ENCODE data around the gene RAB11FIP3.

DNA sequence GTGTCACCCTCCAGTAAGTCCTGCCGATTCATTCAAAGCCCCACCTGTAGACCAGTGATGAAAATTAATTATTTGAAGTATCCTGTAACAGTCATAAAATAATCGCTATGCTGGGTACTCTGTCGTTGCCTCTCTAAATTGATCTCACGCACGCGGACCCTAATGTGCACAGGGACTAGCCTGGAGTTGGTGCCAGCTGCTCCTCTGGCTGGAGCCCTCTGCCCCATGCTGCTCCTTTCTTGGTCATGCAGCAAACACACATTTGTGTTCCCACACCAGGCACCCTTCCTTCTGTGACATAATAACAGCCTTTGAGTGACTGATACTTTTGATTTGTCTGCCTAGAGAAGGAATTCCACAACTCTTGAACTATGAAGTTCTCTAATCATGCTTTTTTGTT lies 16.0 kb downstream of the RAB11FIP3 start:
- TF ChIP-seq, protein P1, sequence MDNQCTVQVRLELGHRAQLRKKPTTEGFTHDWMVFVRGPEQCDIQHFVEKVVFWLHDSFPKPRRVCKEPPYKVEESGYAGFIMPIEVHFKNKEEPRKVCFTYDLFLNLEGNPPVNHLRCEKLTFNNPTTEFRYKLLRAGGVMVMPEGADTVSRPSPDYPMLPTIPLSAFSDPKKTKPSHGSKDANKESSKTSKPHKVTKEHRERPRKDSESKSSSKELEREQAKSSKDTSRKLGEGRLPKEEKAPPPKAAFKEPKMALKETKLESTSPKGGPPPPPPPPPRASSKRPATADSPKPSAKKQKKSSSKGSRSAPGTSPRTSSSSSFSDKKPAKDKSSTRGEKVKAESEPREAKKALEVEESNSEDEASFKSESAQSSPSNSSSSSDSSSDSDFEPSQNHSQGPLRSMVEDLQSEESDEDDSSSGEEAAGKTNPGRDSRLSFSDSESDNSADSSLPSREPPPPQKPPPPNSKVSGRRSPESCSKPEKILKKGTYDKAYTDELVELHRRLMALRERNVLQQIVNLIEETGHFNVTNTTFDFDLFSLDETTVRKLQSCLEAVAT (IDR thresholded peaks at IDR 0.05) = no peak
- TF ChIP-seq, protein P2, sequence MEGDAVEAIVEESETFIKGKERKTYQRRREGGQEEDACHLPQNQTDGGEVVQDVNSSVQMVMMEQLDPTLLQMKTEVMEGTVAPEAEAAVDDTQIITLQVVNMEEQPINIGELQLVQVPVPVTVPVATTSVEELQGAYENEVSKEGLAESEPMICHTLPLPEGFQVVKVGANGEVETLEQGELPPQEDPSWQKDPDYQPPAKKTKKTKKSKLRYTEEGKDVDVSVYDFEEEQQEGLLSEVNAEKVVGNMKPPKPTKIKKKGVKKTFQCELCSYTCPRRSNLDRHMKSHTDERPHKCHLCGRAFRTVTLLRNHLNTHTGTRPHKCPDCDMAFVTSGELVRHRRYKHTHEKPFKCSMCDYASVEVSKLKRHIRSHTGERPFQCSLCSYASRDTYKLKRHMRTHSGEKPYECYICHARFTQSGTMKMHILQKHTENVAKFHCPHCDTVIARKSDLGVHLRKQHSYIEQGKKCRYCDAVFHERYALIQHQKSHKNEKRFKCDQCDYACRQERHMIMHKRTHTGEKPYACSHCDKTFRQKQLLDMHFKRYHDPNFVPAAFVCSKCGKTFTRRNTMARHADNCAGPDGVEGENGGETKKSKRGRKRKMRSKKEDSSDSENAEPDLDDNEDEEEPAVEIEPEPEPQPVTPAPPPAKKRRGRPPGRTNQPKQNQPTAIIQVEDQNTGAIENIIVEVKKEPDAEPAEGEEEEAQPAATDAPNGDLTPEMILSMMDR (IDR thresholded peaks at IDR 0.05 in 2 of 3, conservative IDR thresholded peaks at IDR 0.05 in 1 of 3; ENCODE audit: control insufficient read depth in 2 of 3, extremely low read depth in 1 of 3, insufficient read depth in 1 of 3, low read depth in 3 of 3, low read length in 3 of 3) = no peak
- TF ChIP-seq, protein P3, sequence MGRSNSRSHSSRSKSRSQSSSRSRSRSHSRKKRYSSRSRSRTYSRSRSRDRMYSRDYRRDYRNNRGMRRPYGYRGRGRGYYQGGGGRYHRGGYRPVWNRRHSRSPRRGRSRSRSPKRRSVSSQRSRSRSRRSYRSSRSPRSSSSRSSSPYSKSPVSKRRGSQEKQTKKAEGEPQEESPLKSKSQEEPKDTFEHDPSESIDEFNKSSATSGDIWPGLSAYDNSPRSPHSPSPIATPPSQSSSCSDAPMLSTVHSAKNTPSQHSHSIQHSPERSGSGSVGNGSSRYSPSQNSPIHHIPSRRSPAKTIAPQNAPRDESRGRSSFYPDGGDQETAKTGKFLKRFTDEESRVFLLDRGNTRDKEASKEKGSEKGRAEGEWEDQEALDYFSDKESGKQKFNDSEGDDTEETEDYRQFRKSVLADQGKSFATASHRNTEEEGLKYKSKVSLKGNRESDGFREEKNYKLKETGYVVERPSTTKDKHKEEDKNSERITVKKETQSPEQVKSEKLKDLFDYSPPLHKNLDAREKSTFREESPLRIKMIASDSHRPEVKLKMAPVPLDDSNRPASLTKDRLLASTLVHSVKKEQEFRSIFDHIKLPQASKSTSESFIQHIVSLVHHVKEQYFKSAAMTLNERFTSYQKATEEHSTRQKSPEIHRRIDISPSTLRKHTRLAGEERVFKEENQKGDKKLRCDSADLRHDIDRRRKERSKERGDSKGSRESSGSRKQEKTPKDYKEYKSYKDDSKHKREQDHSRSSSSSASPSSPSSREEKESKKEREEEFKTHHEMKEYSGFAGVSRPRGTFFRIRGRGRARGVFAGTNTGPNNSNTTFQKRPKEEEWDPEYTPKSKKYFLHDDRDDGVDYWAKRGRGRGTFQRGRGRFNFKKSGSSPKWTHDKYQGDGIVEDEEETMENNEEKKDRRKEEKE (IDR thresholded peaks at IDR 0.05) = no peak
- TF ChIP-seq POLR2A (IDR thresholded peaks at IDR 0.05; ENCODE audit: low read depth, low read length) = no peak
- TF ChIP-seq NR2C2 (IDR thresholded peaks at IDR 0.05; ENCODE audit: borderline replicate concordance, control insufficient read depth, insufficient read length, low read depth) = no peak
- TF ChIP-seq HDGF (IDR thresholded peaks at IDR 0.05) = no peak
- TF ChIP-seq SMARCA5 (IDR thresholded peaks at IDR 0.05) = no peak
- TF ChIP-seq, protein P4, sequence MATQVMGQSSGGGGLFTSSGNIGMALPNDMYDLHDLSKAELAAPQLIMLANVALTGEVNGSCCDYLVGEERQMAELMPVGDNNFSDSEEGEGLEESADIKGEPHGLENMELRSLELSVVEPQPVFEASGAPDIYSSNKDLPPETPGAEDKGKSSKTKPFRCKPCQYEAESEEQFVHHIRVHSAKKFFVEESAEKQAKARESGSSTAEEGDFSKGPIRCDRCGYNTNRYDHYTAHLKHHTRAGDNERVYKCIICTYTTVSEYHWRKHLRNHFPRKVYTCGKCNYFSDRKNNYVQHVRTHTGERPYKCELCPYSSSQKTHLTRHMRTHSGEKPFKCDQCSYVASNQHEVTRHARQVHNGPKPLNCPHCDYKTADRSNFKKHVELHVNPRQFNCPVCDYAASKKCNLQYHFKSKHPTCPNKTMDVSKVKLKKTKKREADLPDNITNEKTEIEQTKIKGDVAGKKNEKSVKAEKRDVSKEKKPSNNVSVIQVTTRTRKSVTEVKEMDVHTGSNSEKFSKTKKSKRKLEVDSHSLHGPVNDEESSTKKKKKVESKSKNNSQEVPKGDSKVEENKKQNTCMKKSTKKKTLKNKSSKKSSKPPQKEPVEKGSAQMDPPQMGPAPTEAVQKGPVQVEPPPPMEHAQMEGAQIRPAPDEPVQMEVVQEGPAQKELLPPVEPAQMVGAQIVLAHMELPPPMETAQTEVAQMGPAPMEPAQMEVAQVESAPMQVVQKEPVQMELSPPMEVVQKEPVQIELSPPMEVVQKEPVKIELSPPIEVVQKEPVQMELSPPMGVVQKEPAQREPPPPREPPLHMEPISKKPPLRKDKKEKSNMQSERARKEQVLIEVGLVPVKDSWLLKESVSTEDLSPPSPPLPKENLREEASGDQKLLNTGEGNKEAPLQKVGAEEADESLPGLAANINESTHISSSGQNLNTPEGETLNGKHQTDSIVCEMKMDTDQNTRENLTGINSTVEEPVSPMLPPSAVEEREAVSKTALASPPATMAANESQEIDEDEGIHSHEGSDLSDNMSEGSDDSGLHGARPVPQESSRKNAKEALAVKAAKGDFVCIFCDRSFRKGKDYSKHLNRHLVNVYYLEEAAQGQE (IDR thresholded peaks at IDR 0.05; ENCODE audit: low read depth, low read length) = no peak
- TF ChIP-seq EZH2 (IDR thresholded peaks at IDR 0.05; ENCODE audit: borderline replicate concordance, control insufficient read depth, low read depth, low read length) = no peak
- no peak for TF ChIP-seq JUNB (IDR thresholded peaks at IDR 0.05)
